NCI-H345 treated with DMSO at 0.1 percent for 48 hours (cell line): ENCODE measurements around the gene CHADL.
"Not testable (repeated sequence)": the region's sequence is repeated elsewhere in the genome, so short reads cannot be mapped to it uniquely, and the experiment has no call there.

ENCODE experiments used
- DNase-seq: peaks from one replicate; lab custom pipeline; 2025; ENCODE audit not compliant: unreplicated experiment; lab: John Stamatoyannopoulos, UW

The CHADL gene

GRCh38 chr22:41191467-41191866 lies 49.3 kb downstream of the CHADL start:
- no peak for DNase-seq

GRCh38 chr22:41184679-41185078 lies 56.1 kb downstream of the CHADL start:
- no peak for DNase-seq

GRCh38 chr22:41181349-41182241 lies 59.1 kb downstream of the CHADL start:
- DNase-seq, result no peak

GRCh38 chr22:41180926-41181325 lies 59.8 kb downstream of the CHADL start:
- DNase-seq, result no peak

- DNase-seq, result not testable (repeated sequence)
Measured at GRCh38 chr22:41180362-41180761, 60.4 kb downstream of the CHADL start.
